IPS-18a (cell line): ENCODE results near the gene NAB2.
"Not testable (repeated sequence)": the region's sequence is repeated elsewhere in the genome, so short reads cannot be mapped to it uniquely, and the experiment has no call there.

ENCODE experiments used
- H3K27ac ChIP-seq: one replicate; pipeline ENCODE4 v1.5.1; 2013; ENCODE audit warnings: low read length
- H3K27me3 ChIP-seq: one replicate; pipeline ENCODE4 v1.6.1; 2013; ENCODE audit warnings: mild to moderate bottlenecking, low read length; ENCODE audit not compliant: control insufficient read depth, insufficient read depth
- H3K36me3 ChIP-seq: one replicate; pipeline ENCODE4 v1.6.1; 2013; ENCODE audit warnings: low read depth, low read length; ENCODE audit not compliant: control insufficient read depth
- H3K4me1 ChIP-seq: one replicate; pipeline ENCODE4 v1.6.1; 2013; ENCODE audit warnings: low read depth, low read length; ENCODE audit not compliant: control insufficient read depth
- H3K4me3 ChIP-seq: one replicate; pipeline ENCODE4 v1.5.1; 2013; ENCODE audit warnings: low read length
- H3K9ac ChIP-seq: one replicate; pipeline ENCODE4 v1.6.1; 2013; ENCODE audit warnings: mild to moderate bottlenecking, low read length, moderate library complexity
- H3K9me3 ChIP-seq: one replicate; pipeline ENCODE4 v1.6.1; 2013; ENCODE audit warnings: low read depth, low read length; ENCODE audit not compliant: control insufficient read depth

NAB2 gene

GRCh38 chr12:57049119-57049446 is 39.8 kb upstream of the NAB2 start:
- H3K27me3 ChIP-seq = no peaks in the 10 kb centered on the region
- no peak overlapping the region for H3K9ac ChIP-seq
- no peaks in the 10 kb centered on the region for H3K4me1 ChIP-seq
- no peaks in the 10 kb centered on the region for H3K9me3 ChIP-seq
- no peak overlapping the region for H3K4me3 ChIP-seq
- H3K36me3 ChIP-seq = no peaks in the 10 kb centered on the region
- H3K27ac ChIP-seq = no peak overlapping the region

DNA sequence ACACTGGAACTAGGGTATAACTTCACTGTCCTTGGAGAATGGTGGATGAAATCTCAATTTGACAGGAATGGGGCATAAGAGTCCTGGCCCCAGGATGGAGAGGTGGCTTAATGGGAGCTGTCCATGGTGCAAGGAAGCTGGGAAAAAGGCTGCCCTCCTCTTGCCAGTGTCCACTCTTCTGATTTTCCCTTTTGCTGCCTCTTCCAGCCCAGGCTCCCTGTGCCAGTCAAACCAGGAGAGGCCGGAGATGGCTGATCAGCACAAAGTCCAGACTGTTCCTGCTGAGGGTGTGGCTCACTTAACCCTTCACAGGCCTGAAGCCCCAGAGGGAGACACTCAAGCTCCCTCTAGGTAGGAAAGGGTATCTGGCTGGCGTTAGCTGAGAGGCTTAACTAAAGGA is 39.0 kb upstream of the NAB2 start, which contains the start of gene MYO1A:
MYO1A (minus strand) TSS at position 240 of the 400 bp plus-strand sequence. CDS start 1,806 bp downstream, outside the sequence.
- no peak within 1 kb of the TSS for H3K9ac ChIP-seq

DNA sequence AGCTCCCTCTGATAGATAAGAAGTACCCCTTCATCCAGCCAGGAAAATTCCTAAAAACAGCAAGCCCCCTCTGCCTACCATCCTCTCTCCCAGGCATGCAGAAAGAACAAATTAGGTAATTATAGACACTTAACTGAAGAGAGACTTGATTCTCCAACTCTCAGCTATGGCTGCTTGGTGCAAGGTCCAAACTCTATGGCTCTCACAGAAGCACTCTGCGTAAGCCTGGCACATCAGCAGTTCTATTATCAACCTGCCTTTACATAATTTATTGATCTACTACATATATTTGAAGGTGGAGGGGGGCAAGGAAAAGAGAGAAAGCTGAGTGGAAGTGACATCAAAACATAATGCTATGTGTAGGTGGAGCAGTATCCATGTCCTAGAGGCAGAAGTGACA is 37.9 kb upstream of the NAB2 start:
- Histone ChIP-seq H3K4me3 (no peak overlapping the region), H3K36me3 (no peaks in the 10 kb centered on the region), H3K27ac (no peak overlapping the region), H3K4me1 (no peaks in the 10 kb centered on the region), H3K9ac (no peak overlapping the region), H3K27me3 (no peaks in the 10 kb centered on the region), H3K9me3 (no peaks in the 10 kb centered on the region)

More for the DNA sequence above, 39.0 kb upstream of the NAB2 start, which contains the start of gene MYO1A:
- Histone ChIP-seq H3K27ac (no peak within 1 kb of the TSS), H3K27me3 (no peaks in the 10 kb centered on the region), H3K9me3 (no peaks in the 10 kb centered on the region), H3K4me3 (no peak within 1 kb of the TSS), H3K36me3 (no peaks in the 10 kb centered on the region), H3K4me1 (no peaks in the 10 kb centered on the region)

DNA sequence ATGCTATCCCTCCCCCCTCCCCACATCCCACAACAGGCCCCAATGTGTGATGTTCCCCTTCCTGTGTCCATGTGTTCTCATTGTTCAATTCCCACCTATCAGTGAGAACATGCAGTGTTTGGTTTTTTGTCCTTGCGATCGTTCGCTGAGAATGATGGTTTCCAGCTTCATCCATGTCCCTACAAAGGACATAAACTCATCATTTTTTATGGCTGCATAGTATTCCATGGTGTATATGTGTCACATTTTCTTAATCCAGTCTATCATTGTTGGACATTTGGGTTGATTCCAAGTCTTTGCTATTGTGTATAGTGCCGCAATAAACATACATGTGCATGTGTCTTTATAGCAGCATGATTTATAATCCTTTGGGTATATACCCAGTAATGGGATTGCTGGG is 35.8 kb upstream of the NAB2 start:
- not testable (repeated sequence) for H3K9me3 ChIP-seq, H3K27me3 ChIP-seq, H3K27ac ChIP-seq, H3K4me1 ChIP-seq, H3K4me3 ChIP-seq, H3K9ac ChIP-seq
- H3K36me3 ChIP-seq = peaks cover 19% of the 10 kb centered on the region

DNA sequence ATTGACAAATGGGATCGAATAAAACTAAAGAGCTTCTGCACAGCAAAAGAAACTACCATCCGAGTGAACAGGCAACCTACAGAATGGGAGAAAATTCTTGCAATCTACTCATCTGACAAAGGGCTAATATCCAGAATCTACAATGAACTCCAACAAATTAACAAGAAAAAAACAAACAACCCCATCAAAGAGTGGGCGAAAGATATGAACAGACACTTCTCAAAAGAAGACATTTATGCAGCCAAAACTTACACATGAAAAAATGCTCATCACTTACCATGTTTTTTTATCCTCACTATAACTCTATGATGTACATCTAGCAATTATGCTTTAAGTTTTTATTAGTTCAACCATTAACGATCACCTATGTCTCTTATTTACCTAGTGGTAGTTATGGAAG is 35.0 kb upstream of the NAB2 start:
- not testable (repeated sequence) for H3K4me3 ChIP-seq, H3K9ac ChIP-seq, H3K9me3 ChIP-seq, H3K4me1 ChIP-seq, H3K27me3 ChIP-seq, H3K27ac ChIP-seq
- peaks cover 27% of the 10 kb centered on the region for H3K36me3 ChIP-seq

DNA sequence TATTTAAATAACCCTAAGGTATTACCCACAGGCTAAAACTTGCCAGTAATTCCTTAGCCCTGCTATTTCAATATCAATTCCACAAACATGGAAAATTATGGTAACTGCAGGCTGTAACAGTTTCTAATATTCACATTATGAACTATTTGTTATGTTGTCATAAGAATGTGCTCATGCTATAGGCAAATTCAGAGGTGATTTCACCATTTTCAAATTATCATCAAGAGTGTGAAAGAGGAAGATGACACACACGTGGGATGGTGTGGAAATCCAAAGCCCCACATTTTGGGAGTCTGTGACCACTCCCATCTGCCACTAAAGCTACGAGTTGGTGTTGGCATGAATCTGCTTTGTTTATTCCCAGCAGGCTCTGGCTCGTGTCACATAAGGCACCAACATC is 33.1 kb upstream of the NAB2 start:
- peaks cover 46% of the 10 kb centered on the region for H3K36me3 ChIP-seq
- no peak overlapping the region for H3K9ac ChIP-seq
- no peaks in the 10 kb centered on the region for H3K4me1 ChIP-seq
- no peak overlapping the region for H3K27ac ChIP-seq
- no peaks in the 10 kb centered on the region for H3K27me3 ChIP-seq
- no peaks in the 10 kb centered on the region for H3K9me3 ChIP-seq
- H3K4me3 ChIP-seq = no peak overlapping the region

- H3K9ac ChIP-seq = no peak overlapping the region
- H3K27ac ChIP-seq = no peak overlapping the region
- H3K4me3 ChIP-seq = no peak overlapping the region
- H3K27me3 ChIP-seq = no peaks in the 10 kb centered on the region
- H3K36me3 ChIP-seq = peaks cover 50% of the 10 kb centered on the region
- H3K9me3 ChIP-seq = no peaks in the 10 kb centered on the region
- H3K4me1 ChIP-seq = no peaks in the 10 kb centered on the region
Observed at GRCh38 chr12:57057067-57057751, 31.7 kb upstream of the NAB2 start.

DNA sequence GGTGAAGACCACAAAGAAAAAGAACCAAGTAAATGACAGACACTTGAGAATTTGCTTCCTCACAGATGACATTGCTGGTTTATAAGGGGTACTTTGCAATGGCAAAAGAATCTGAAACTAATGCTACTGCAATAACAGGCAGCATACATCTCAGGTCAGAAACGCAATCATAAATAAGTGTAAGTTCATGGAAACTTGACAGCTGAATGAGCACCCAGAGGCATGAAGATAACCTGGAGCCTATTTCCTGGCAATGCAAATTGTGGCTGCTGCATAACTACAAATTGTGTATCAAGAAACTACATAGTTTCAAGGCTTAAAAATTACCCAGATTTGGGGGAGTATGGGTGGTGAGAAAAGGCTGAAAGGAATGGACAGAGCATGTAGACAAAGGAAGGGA is 30.5 kb upstream of the NAB2 start:
- H3K27me3 ChIP-seq = no peaks in the 10 kb centered on the region
- H3K9me3 ChIP-seq = no peaks in the 10 kb centered on the region
- H3K27ac ChIP-seq = no peak overlapping the region
- no peaks in the 10 kb centered on the region for H3K4me1 ChIP-seq
- H3K4me3 ChIP-seq = no peak overlapping the region
- H3K9ac ChIP-seq = no peak overlapping the region
- H3K36me3 ChIP-seq = peaks cover 57% of the 10 kb centered on the region

DNA sequence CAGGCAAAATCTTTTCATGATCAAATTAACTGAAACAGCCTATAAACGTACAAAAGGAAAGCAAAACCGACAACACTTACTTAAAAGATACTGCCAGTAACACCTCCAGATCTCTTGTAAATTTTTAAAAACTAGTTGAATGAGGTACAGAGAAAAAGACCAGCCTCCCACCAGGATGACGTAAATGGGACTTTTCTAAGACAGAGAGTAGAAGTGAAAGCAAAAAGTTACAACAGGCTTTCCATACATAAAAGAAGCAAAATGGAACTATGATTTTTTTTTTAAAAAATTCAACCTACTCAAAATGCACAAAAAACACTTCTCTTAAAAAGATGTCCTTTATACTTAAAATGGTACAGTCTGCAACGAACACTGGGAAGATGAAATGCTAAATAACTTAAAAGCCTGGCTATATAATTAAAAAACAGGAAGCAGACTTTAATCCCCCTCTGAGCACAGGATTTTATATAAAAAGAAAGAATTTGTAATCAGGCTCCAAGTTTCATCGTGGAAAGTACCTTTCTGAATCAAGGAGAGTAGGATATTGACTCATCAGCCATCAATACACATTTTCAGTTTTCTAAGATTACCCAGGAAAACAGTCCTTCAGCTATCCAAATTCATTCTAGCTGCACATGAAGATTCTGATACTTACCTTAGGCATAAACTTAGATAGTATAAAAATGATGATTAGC is 24.8 kb upstream of the NAB2 start:
- Histone ChIP-seq H3K9me3 (no peaks in the 10 kb centered on the region), H3K27ac (no peak overlapping the region), H3K4me3 (no peak overlapping the region), H3K27me3 (no peaks in the 10 kb centered on the region), H3K36me3 (peaks cover 53% of the 10 kb centered on the region), H3K4me1 (no peaks in the 10 kb centered on the region), H3K9ac (no peak overlapping the region)

GRCh38 chr12:57066245-57066644 is 22.7 kb upstream of the NAB2 start:
- H3K4me1 ChIP-seq = no peaks in the 10 kb centered on the region
- no peaks in the 10 kb centered on the region for H3K27me3 ChIP-seq
- H3K9me3 ChIP-seq = no peaks in the 10 kb centered on the region
- H3K36me3 ChIP-seq = peaks cover 54% of the 10 kb centered on the region
- no peak overlapping the region for H3K4me3 ChIP-seq
- H3K9ac ChIP-seq = no peak overlapping the region
- H3K27ac ChIP-seq = no peak overlapping the region

GRCh38 chr12:57069523-57069922 is 19.4 kb upstream of the NAB2 start:
- Histone ChIP-seq H3K4me3 (no peak overlapping the region), H3K36me3 (peaks cover 48% of the 10 kb centered on the region), H3K27me3 (no peaks in the 10 kb centered on the region), H3K9ac (no peak overlapping the region), H3K9me3 (no peaks in the 10 kb centered on the region), H3K27ac (no peak overlapping the region), H3K4me1 (no peaks in the 10 kb centered on the region)

- Histone ChIP-seq H3K9me3 (no peaks in the 10 kb centered on the region), H3K4me3 (no peak overlapping the region), H3K27ac (no peak overlapping the region), H3K4me1 (no peaks in the 10 kb centered on the region), H3K36me3 (peaks cover 37% of the 10 kb centered on the region), H3K27me3 (no peaks in the 10 kb centered on the region), H3K9ac (no peak overlapping the region)
Observed at GRCh38 chr12:57072661-57073060, 16.3 kb upstream of the NAB2 start.
